Suprapubic skin (tissue), 4 donors: ENCODE measurements around the gene CD68.

Experiments
- POLR2A ChIP-seq, 2 donors: fragments of 450-650 bp; IDR thresholded peaks; one replicate each; pipeline ENCODE4 v1.6.1; 2017; ENCODE audit warnings: antibody characterized with exemption in 2 of 2, mild to moderate bottlenecking in 2 of 2, moderate library complexity in 2 of 2
- POLR2AphosphoS5 ChIP-seq, 3 donors: sonication (generic); formaldehyde crosslinking; IDR thresholded peaks; one replicate each; pipeline ENCODE4 v1.6.1; 2017; ENCODE audit warnings: antibody characterized with exemption in 3 of 3

DNA sequence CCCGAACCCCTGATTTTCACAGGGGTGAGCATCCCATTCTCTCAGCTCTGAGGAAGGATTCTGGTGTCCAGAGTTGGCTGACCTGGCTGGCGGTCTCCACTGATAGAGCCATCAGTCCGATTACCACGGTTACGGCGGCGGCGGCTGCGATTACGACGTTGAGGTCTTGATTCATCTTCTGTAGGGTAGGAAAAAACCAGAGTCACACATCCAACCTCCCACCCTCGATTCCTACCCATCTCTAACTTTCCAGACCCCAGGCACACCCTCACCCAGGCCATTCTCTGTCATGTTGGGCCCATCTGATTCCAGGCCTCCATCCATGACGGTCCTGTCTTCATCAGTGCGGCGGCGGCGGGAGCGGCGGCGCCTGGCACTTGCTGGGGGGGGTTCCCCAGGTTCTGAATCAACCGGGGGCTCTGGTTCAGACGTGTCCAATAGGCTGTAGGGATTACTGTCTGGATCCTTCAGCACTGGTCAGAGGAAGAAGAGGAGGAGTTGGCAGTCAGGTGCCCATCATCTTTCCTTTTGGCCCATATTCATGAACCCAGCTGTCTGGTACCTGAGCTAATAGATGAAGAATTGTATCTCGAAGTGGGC lies 13.1 kb downstream of the CD68 start:
- TF ChIP-seq POLR2AphosphoS5 (IDR thresholded peaks at IDR 0.05) (no peak), POLR2A (IDR thresholded peaks at IDR 0.05) (no peak)
